RCC 7860 (cell line): ENCODE results near the gene CST6.
A peak's percentile ranks its signal among the peaks of the same experiment; 100 is the strongest.

ENCODE experiments used
- DNase-seq: peaks from one replicate; pipeline ENCODE4 v3.0.0-alpha.2; 2015; ENCODE audit warnings: low spot score
- FAIRE-seq: peaks from 2 replicates; lab custom pipeline; 2012; peaks lifted over from hg19 to GRCh38; lab: Jason Lieb, UNC

The CST6 gene

GRCh38 chr11:66011785-66012303 lies at the start of gene CST6:
TSS of gene CST6 (plus strand) at chr11:66012008. CDS start at chr11:66012045, 37 bp downstream.
- no peak for FAIRE-seq
- no peak for DNase-seq

- DNase-seq: no peak
- no peak for FAIRE-seq
Observed at GRCh38 chr11:65962141-65962564, 49.7 kb upstream of the CST6 start.

GRCh38 chr11:65964906-65965305 lies 46.9 kb upstream of the CST6 start:
- FAIRE-seq (no peak), DNase-seq (no peak)

GRCh38 chr11:65965986-65966762 lies 45.6 kb upstream of the CST6 start:
- no peak for FAIRE-seq
- no peak for DNase-seq

- DNase-seq (no peak), FAIRE-seq (no peak)
Observed at GRCh38 chr11:65967329-65967934, 44.4 kb upstream of the CST6 start.

- DNase-seq: no peak
- FAIRE-seq: no peak
Observed at GRCh38 chr11:65968600-65969482, 43.0 kb upstream of the CST6 start.

- DNase-seq: no peak
- no peak for FAIRE-seq
Observed at GRCh38 chr11:65972116-65972515, 39.7 kb upstream of the CST6 start.

- DNase-seq (peak; percentile 26), FAIRE-seq (no peak)
Observed at GRCh38 chr11:65973439-65974110, 38.2 kb upstream of the CST6 start.

- FAIRE-seq (no peak), DNase-seq (no peak)
Observed at GRCh38 chr11:65975771-65976170, 36.0 kb upstream of the CST6 start.

- FAIRE-seq (no peak), DNase-seq (no peak)
Observed at GRCh38 chr11:65976216-65977176, 35.3 kb upstream of the CST6 start.

GRCh38 chr11:65977621-65978390 lies 34.0 kb upstream of the CST6 start:
- FAIRE-seq (no peak), DNase-seq (no peak)

GRCh38 chr11:65978391-65979238 lies 33.2 kb upstream of the CST6 start:
- FAIRE-seq: no peak
- DNase-seq: no peak

GRCh38 chr11:65979261-65979759 lies 32.5 kb upstream of the CST6 start:
- FAIRE-seq: no peak
- DNase-seq: no peak

- FAIRE-seq: no peak
- DNase-seq: no peak
Observed at GRCh38 chr11:65981101-65981740, 30.6 kb upstream of the CST6 start.

- DNase-seq (no peak), FAIRE-seq (no peak)
Observed at GRCh38 chr11:65981972-65982823, 29.6 kb upstream of the CST6 start.

GRCh38 chr11:65982824-65983588 lies 28.8 kb upstream of the CST6 start:
- DNase-seq: no peak
- FAIRE-seq: no peak
